HepG2 (cell line): ENCODE data around the gene YIPF1. TPM values are rescaled to one million over a fixed set of nuclear protein-coding genes. Genes with fewer than 3 reads are reported as not detected.
A peak's percentile ranks its signal among the peaks of the same experiment; 100 is the strongest.

Experiments
- CHD2 ChIP-seq: IDR thresholded peaks from 2 replicates; pipeline ENCODE4 v1.6.1; 2011; ENCODE audit warnings: low read depth, low read length, improper control_type of control experiment
- MTF2 ChIP-seq: sonication (generic); formaldehyde crosslinking; IDR thresholded peaks from 2 replicates; pipeline ENCODE4 v1.5.0; 2020; ENCODE audit warnings: missing genetic modification reagents, borderline replicate concordance
- MXD3 ChIP-seq: IDR thresholded peaks from 2 replicates; pipeline ENCODE4 v1.6.1; 2016; ENCODE audit warnings: mild to moderate bottlenecking, missing biosample characterization, missing genetic modification reagents
- NR2C2 ChIP-seq: sonication (generic); formaldehyde crosslinking; IDR thresholded peaks from 2 replicates; pipeline ENCODE4 v1.4.0; 2020; ENCODE audit warnings: missing genetic modification reagents, mild to moderate bottlenecking, moderate library complexity, borderline replicate concordance
- PPARG ChIP-seq: conservative IDR thresholded peaks from 2 replicates; pipeline ENCODE4 v1.6.1; 2016; ENCODE audit warnings: missing biosample characterization, missing genetic modification reagents
- PTBP1 ChIP-seq: fragments of 200-400 bp; formaldehyde crosslinking; IDR thresholded peaks from 2 replicates; pipeline ENCODE4 v1.6.1; 2018; ENCODE audit warnings: low read length, low read depth; ENCODE audit not compliant: poor library complexity, severe bottlenecking
- REPIN1 ChIP-seq: sonication (generic); formaldehyde crosslinking; IDR thresholded peaks from 2 replicates; pipeline ENCODE4 v1.8.0; 2022; ENCODE audit warnings: missing genetic modification reagents, low read depth, mild to moderate bottlenecking, borderline replicate concordance
- RFX1 ChIP-seq: fragments of 450-650 bp; IDR thresholded peaks from 2 replicates; pipeline ENCODE4 v1.6.1; 2017
- TBX3 ChIP-seq: fragments of 450-650 bp; IDR thresholded peaks from 2 replicates; pipeline ENCODE4 v1.6.1; 2017; ENCODE audit warnings: antibody characterized with exemption, mild to moderate bottlenecking, inconsistent platforms, borderline replicate concordance
- XBP1 ChIP-seq: sonication (generic); formaldehyde crosslinking; IDR thresholded peaks from 2 replicates; pipeline ENCODE4 v1.5.0; 2020; ENCODE audit warnings: missing genetic modification reagents
- ZC3H13 ChIP-seq: sonication (generic); formaldehyde crosslinking; IDR thresholded peaks from 2 replicates; pipeline ENCODE4 v1.8.1; 2023; ENCODE audit warnings: mild to moderate bottlenecking, missing genetic modification reagents, moderate library complexity
- ZFYVE20 ChIP-seq: sonication (generic); formaldehyde crosslinking; IDR thresholded peaks from 2 replicates; pipeline ENCODE4 v1.8.0; 2023; ENCODE audit warnings: low read depth, mild to moderate bottlenecking, moderate library complexity, missing genetic modification reagents, borderline replicate concordance
- ZMAT5 ChIP-seq: sonication (generic); formaldehyde crosslinking; IDR thresholded peaks from 2 replicates; pipeline ENCODE4 v1.5.0; 2020; ENCODE audit warnings: mild to moderate bottlenecking, low read depth, missing genetic modification reagents, borderline replicate concordance
- ZNF674 ChIP-seq: sonication (generic); formaldehyde crosslinking; IDR thresholded peaks from 2 replicates; pipeline ENCODE4 v1.5.0; 2020; ENCODE audit warnings: low read depth, mild to moderate bottlenecking, missing genetic modification reagents
- ZSCAN20 ChIP-seq: sonication (generic); formaldehyde crosslinking; IDR thresholded peaks from 2 replicates; pipeline ENCODE4 v1.4.0; 2020; ENCODE audit warnings: missing genetic modification reagents, mild to moderate bottlenecking, borderline replicate concordance
- polyA plus RNA-seq, 8 experiments: library from polyadenylated mRNA; depleted of rRNA in 3 of 8; stranded (reverse) in 7 of 8; unstranded in 1 of 8; fragments of >200 nt; fragmentation: Illumina TruSeq in 4 of 8; extraction: Trizol in 4 of 8; gene quantifications; 2 replicates each; pipeline versions ENCODE4 v1.2.1 to v1.2.3, GENCODE V29; 2011 to 2016; ENCODE audit warnings: low read depth in 4 of 8, missing spikeins in 1 of 8, mixed read lengths in 1 of 8; ENCODE audit not compliant: insufficient read depth in 1 of 8
- total RNA-seq, 5 experiments: library from RNA; depleted of rRNA; stranded (reverse); fragments of >200 nt; fragmentation: Illumina TruSeq; extraction: Trizol; gene quantifications; 2 replicates each; pipeline ENCODE4 v1.2.3, GENCODE V29; 2016; ENCODE audit warnings: low read depth in 1 of 5
- TF ChIP-seq, protein P1 (sequence below): sonication (generic); formaldehyde crosslinking; IDR thresholded peaks from 2 replicates; pipeline ENCODE4 v1.8.0; 2022; ENCODE audit warnings: missing genetic modification reagents, mild to moderate bottlenecking, moderate library complexity, borderline replicate concordance
- TF ChIP-seq, protein P2 (sequence below): sonication (generic); formaldehyde crosslinking; IDR thresholded peaks from 2 replicates; pipeline ENCODE4 v1.4.0; 2020; ENCODE audit warnings: missing genetic modification reagents
- TF ChIP-seq, protein P3 (sequence below): sonication (generic); formaldehyde crosslinking; IDR thresholded peaks from 2 replicates; pipeline ENCODE4 v1.9.0; 2021; ENCODE audit warnings: mild to moderate bottlenecking, missing genetic modification reagents

The YIPF1 gene
- total and polyA plus RNA-seq, 2 of the 13 experiments (the other 11 are each of a cell fraction or from before 2014, with no cell fraction given): 21.1 to 31.9 TPM

DNA sequence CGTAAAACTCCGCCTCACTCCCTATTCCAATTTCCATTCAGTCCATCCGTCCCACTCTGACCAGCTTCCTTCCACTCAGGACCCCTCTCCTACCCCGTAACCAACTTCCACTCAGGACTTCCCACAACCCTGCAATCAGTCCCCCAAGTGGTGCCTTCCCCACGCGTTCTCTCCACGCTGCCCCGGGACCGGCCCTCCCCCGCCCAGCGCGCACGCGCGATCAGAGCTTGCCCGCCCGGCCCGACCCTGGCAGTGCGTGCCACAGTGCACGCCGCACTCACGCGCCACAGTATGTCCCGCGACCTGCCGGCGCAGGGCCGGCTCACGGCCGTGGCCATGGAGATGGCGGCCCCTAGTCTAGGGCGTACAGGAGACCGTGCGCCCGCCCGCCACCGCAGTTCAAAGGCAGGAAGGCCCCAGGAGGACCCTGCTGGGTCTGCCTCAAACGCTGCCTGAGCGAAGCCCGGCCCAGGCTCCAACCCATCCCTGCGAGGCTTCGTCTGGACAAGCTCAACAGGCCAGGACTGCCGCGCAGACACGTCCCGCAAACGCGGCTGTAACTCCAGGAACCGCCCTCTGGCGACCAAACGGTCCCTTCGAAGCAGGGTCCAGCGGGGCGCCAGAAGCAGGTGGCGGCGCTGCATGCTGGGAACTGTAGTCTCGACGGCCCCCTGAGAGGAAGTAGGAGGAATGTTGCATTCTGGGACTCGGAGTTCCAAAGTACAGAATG lies 51.5 kb downstream of the YIPF1 start, which contains the start of gene NDC1 (continued):
- peak; percentile 73; the same call in 1 of the 2 replicates for TF ChIP-seq ZSCAN20 (CRISPR knock-in tag)
- TF ChIP-seq, protein P1, sequence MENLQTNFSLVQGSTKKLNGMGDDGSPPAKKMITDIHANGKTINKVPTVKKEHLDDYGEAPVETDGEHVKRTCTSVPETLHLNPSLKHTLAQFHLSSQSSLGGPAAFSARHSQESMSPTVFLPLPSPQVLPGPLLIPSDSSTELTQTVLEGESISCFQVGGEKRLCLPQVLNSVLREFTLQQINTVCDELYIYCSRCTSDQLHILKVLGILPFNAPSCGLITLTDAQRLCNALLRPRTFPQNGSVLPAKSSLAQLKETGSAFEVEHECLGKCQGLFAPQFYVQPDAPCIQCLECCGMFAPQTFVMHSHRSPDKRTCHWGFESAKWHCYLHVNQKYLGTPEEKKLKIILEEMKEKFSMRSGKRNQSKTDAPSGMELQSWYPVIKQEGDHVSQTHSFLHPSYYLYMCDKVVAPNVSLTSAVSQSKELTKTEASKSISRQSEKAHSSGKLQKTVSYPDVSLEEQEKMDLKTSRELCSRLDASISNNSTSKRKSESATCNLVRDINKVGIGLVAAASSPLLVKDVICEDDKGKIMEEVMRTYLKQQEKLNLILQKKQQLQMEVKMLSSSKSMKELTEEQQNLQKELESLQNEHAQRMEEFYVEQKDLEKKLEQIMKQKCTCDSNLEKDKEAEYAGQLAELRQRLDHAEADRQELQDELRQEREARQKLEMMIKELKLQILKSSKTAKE (CRISPR knock-in tag): peak; percentile 51
- TF ChIP-seq, protein P2, sequence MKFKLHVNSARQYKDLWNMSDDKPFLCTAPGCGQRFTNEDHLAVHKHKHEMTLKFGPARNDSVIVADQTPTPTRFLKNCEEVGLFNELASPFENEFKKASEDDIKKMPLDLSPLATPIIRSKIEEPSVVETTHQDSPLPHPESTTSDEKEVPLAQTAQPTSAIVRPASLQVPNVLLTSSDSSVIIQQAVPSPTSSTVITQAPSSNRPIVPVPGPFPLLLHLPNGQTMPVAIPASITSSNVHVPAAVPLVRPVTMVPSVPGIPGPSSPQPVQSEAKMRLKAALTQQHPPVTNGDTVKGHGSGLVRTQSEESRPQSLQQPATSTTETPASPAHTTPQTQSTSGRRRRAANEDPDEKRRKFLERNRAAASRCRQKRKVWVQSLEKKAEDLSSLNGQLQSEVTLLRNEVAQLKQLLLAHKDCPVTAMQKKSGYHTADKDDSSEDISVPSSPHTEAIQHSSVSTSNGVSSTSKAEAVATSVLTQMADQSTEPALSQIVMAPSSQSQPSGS (CRISPR knock-in tag): peak; percentile 77
- TF ChIP-seq ZMAT5 (CRISPR knock-in tag): no peak
- no peak; the same call in 1 of the 2 replicates for TF ChIP-seq RFX1
- TF ChIP-seq XBP1: no peak
- no peak for TF ChIP-seq ZNF674 (CRISPR knock-in tag)
- TF ChIP-seq ZC3H13 (CRISPR knock-in tag): peak; percentile 58; the same call in 1 of the 2 replicates
- peak; percentile 81 for TF ChIP-seq MXD3 (CRISPR knock-in tag)
- no peak for TF ChIP-seq CHD2
- no peak for TF ChIP-seq ZFYVE20 (CRISPR knock-in tag)
- TF ChIP-seq REPIN1 (CRISPR knock-in tag): peak; percentile 94
- TF ChIP-seq TBX3: peak; percentile 86
- no peak for TF ChIP-seq PTBP1
- TF ChIP-seq MTF2 (CRISPR knock-in tag): no peak
- peak; percentile 96 for TF ChIP-seq NR2C2 (CRISPR knock-in tag)
- no peak; the same call in 1 of the 2 replicates for TF ChIP-seq PPARG (CRISPR knock-in tag)
- TF ChIP-seq, protein P3, sequence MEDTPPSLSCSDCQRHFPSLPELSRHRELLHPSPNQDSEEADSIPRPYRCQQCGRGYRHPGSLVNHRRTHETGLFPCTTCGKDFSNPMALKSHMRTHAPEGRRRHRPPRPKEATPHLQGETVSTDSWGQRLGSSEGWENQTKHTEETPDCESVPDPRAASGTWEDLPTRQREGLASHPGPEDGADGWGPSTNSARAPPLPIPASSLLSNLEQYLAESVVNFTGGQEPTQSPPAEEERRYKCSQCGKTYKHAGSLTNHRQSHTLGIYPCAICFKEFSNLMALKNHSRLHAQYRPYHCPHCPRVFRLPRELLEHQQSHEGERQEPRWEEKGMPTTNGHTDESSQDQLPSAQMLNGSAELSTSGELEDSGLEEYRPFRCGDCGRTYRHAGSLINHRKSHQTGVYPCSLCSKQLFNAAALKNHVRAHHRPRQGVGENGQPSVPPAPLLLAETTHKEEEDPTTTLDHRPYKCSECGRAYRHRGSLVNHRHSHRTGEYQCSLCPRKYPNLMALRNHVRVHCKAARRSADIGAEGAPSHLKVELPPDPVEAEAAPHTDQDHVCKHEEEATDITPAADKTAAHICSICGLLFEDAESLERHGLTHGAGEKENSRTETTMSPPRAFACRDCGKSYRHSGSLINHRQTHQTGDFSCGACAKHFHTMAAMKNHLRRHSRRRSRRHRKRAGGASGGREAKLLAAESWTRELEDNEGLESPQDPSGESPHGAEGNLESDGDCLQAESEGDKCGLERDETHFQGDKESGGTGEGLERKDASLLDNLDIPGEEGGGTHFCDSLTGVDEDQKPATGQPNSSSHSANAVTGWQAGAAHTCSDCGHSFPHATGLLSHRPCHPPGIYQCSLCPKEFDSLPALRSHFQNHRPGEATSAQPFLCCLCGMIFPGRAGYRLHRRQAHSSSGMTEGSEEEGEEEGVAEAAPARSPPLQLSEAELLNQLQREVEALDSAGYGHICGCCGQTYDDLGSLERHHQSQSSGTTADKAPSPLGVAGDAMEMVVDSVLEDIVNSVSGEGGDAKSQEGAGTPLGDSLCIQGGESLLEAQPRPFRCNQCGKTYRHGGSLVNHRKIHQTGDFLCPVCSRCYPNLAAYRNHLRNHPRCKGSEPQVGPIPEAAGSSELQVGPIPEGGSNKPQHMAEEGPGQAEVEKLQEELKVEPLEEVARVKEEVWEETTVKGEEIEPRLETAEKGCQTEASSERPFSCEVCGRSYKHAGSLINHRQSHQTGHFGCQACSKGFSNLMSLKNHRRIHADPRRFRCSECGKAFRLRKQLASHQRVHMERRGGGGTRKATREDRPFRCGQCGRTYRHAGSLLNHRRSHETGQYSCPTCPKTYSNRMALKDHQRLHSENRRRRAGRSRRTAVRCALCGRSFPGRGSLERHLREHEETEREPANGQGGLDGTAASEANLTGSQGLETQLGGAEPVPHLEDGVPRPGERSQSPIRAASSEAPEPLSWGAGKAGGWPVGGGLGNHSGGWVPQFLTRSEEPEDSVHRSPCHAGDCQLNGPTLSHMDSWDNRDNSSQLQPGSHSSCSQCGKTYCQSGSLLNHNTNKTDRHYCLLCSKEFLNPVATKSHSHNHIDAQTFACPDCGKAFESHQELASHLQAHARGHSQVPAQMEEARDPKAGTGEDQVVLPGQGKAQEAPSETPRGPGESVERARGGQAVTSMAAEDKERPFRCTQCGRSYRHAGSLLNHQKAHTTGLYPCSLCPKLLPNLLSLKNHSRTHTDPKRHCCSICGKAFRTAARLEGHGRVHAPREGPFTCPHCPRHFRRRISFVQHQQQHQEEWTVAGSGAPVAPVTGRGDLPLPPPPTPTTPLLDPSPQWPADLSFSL (CRISPR knock-in tag): no peak
